ENCODE measurements around the gene CDHR3. TPM values are rescaled to one million over a fixed set of nuclear protein-coding genes. Genes with fewer than 3 reads are reported as not detected.

Gene CDHR3
- total and polyA plus RNA-seq, 10 of the 15 experiments (the other 5 are each of a cell fraction or from before 2014, with no cell fraction given): 0.06 to 0.11 TPM; not detected in 8

DNA sequence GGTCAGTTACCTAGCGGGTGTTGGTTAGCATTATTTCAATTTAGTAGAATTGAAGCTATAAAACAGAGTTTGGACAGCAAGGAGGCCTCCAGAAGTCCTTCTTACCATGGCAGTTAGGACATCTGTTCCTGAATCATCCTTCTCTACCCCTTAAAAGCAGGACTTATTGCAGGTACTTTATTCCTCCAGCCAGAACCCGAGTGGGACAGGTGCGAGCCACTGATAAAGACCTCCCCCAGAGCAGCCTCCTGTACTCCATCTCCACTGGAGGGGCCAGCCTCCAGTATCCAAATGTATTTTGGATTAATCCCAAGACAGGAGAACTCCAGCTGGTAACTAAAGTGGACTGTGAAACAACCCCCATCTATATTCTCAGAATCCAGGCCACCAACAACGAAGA lies 54.6 kb downstream of the CDHR3 start:
- intact Hi-C loops (cut with micrococcal nuclease; ENCODE audit: unreplicated experiment): no loop called here
- ChIA-PET SMC1A (ENCODE audit: uncharacterized antibody, unreplicated experiment) (interaction anchor here (0.7 kb wide), 1 partner anchor 30 kb away, joined by 3 read pairs; no protein-coding TSS in a partner anchor), RAD21 (ENCODE audit: unreplicated experiment) (no interaction called here), CTCF (no interaction called here), POLR2A (no interaction called here)
- no TSS peak for BruUV-seq (replicated peaks)
- H3K79me2 ChIP-seq (ENCODE audit: control insufficient read depth, insufficient read depth, low read length): no peaks in the 10 kb centered on the region
- H3K9me3 ChIP-seq (replicated peaks; ENCODE audit: control insufficient read depth, insufficient read depth, low read length): no peaks in the 10 kb centered on the region; the same call in 2 of the 3 replicates
- H2AFZ ChIP-seq (ENCODE audit: control insufficient read depth, low read depth, low read length): no peak overlapping the region
- ATAC-seq: no peak
- no peak overlapping the region for H3K4me2 ChIP-seq (ENCODE audit: control insufficient read depth, insufficient read depth)
- H3K27me3 ChIP-seq (replicated peaks in 1 of 2; ENCODE audit: control insufficient read depth in 2 of 2, insufficient read depth in 2 of 2, low read length in 1 of 2): no peaks in the 10 kb centered on the region
- 43% methylated on average over 4 of the region's 4 CpGs for WGBS (ENCODE audit: insufficient coverage, insufficient replicate concordance, low lambda C conversion rate, missing lambda C conversion rate)
- no peak overlapping the region for H3K4me3 ChIP-seq
- H3K36me3 ChIP-seq (ENCODE audit: control insufficient read depth in 2 of 2, insufficient read depth in 2 of 2, low read length in 1 of 2): no peaks in the 10 kb centered on the region
- in situ Hi-C loops (cut with MboI): loop anchor here (10.0 kb wide), 1 partner anchor 253 kb away; no protein-coding TSS in a partner anchor
- TF ChIP-seq RCOR1 (conservative IDR thresholded peaks at IDR 0.05; ENCODE audit: low read depth, low read length): no peak
- no peak for TF ChIP-seq MYB (IDR thresholded peaks at IDR 0.05; ENCODE audit: borderline replicate concordance, low read depth, low read length)
- no peak for TF ChIP-seq ZSCAN29 (IDR thresholded peaks at IDR 0.05)
- TF ChIP-seq CREB1 (IDR thresholded peaks at IDR 0.05; ENCODE audit: low read depth): no peak
- no peak overlapping the region for H3K9ac ChIP-seq (ENCODE audit: control insufficient read depth, insufficient read depth, low read length)
- H3K27ac ChIP-seq (ENCODE audit: control insufficient read depth, insufficient read depth): no peak overlapping the region
- H4K20me1 ChIP-seq (ENCODE audit: control insufficient read depth, insufficient read depth): no peaks in the 10 kb centered on the region
- FAIRE-seq: no peak
- peaks cover 6% of the 10 kb centered on the region for H3K4me1 ChIP-seq (ENCODE audit: control insufficient read depth, insufficient read depth, low read length)
- DNase-seq (ENCODE audit: low read depth, low spot score): no peak

DNA sequence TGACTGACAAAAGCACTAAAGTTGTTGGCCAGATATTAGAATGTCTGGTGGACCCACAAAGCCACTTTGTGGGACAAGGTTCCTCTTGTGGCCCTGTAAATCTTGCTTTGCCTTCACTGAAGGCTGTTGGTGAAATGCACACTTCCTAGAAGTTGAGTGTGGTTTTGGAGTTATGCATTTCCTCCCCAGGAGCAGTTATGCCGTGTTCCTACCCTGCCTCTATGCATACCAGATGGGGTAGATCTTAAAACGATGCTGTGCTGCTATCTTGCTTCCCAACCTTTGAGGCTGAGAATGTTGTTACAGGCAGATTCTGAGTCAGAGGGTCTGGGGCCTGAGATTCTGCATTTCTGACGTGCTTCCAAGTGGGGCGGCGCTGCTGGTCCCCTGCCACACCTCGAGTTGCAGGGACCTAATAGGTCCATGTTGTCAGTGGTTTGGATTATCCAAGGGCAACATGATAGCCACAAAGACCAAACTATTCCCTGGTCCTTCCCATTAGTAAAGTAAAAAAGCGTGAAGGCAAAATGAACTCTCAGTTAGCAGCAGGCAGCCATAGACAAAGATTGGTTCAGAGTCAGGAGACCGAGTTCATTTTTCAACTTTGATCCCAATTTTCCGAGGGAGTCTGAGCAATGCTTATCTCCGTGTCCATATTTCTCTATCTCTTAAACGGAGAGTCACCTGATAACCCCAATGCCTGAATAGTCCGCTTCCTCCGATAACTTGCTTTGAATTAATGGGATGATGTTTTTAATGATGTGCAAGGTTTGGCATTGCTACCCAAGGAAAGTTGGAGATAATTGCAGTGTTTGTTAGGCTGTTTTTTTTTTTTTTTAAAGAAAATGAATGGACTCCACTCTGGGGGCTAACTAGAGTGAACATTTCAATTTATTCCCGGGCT lies 55.8 kb downstream of the CDHR3 start:
- WGBS (ENCODE audit: insufficient coverage, insufficient replicate concordance, low lambda C conversion rate, missing lambda C conversion rate): 48% methylated on average over 14 of the region's 14 CpGs
- Histone ChIP-seq H3K4me2 (ENCODE audit: control insufficient read depth, insufficient read depth) (no peak overlapping the region), H3K27me3 (replicated peaks in 1 of 2; ENCODE audit: control insufficient read depth in 2 of 2, insufficient read depth in 2 of 2, low read length in 1 of 2) (no peaks in the 10 kb centered on the region), H3K36me3 (ENCODE audit: control insufficient read depth in 2 of 2, insufficient read depth in 2 of 2, low read length in 1 of 2) (no peaks in the 10 kb centered on the region), H2AFZ (ENCODE audit: control insufficient read depth, low read depth, low read length) (no peak overlapping the region), H3K79me2 (ENCODE audit: control insufficient read depth, insufficient read depth, low read length) (no peaks in the 10 kb centered on the region), H3K9ac (ENCODE audit: control insufficient read depth, insufficient read depth, low read length) (no peak overlapping the region), H4K20me1 (ENCODE audit: control insufficient read depth, insufficient read depth) (no peaks in the 10 kb centered on the region), H3K9me3 (replicated peaks; ENCODE audit: control insufficient read depth, insufficient read depth, low read length) (no peaks in the 10 kb centered on the region; the same call in 2 of the 3 replicates), H3K4me1 (ENCODE audit: control insufficient read depth, insufficient read depth, low read length) (peaks cover 18% of the 10 kb centered on the region), H3K27ac (ENCODE audit: control insufficient read depth, insufficient read depth) (no peak overlapping the region), H3K4me3 (no peak overlapping the region)
- ChIA-PET CTCF (interaction anchor here (0.7 to 1.6 kb wide), 3 partner anchors 10 to 465 kb away, joined by 3 to 5 read pairs (median 4); no protein-coding TSS in a partner anchor), RAD21 (ENCODE audit: unreplicated experiment) (interaction anchor here (0.6 kb wide), 1 partner anchor 333 kb away, joined by 3 read pairs; no protein-coding TSS in a partner anchor), POLR2A (no interaction called here), SMC1A (ENCODE audit: uncharacterized antibody, unreplicated experiment) (interaction anchor here (1.7 kb wide), 1 partner anchor 258 kb away, joined by 5 read pairs; no protein-coding TSS in a partner anchor)
- no peak for FAIRE-seq
- no peak for DNase-seq (ENCODE audit: low read depth, low spot score)
- intact Hi-C loops (cut with micrococcal nuclease; ENCODE audit: unreplicated experiment): no loop called here
- ATAC-seq: no peak
- in situ Hi-C loops (cut with MboI): loop anchor here (10.0 kb wide), 1 partner anchor 254 kb away; no protein-coding TSS in a partner anchor
- no TSS peak for BruUV-seq (replicated peaks)
- TF ChIP-seq CHD2 (IDR thresholded peaks at IDR 0.05; ENCODE audit: borderline replicate concordance, low read depth, low read length) (no peak), RUNX3 (IDR thresholded peaks at IDR 0.05; ENCODE audit: low read length) (no peak), SIX5 (IDR thresholded peaks at IDR 0.05; ENCODE audit: low read depth, low read length, severe bottlenecking) (no peak), FOS (IDR thresholded peaks at IDR 0.05; ENCODE audit: borderline replicate concordance, extremely low read depth, insufficient read length) (no peak), PML (IDR thresholded peaks at IDR 0.05; ENCODE audit: low read length) (no peak), RELA (IDR thresholded peaks at IDR 0.05; ENCODE audit: borderline replicate concordance, partially characterized antibody) (no peak)
- TF ChIP-seq, protein P1, sequence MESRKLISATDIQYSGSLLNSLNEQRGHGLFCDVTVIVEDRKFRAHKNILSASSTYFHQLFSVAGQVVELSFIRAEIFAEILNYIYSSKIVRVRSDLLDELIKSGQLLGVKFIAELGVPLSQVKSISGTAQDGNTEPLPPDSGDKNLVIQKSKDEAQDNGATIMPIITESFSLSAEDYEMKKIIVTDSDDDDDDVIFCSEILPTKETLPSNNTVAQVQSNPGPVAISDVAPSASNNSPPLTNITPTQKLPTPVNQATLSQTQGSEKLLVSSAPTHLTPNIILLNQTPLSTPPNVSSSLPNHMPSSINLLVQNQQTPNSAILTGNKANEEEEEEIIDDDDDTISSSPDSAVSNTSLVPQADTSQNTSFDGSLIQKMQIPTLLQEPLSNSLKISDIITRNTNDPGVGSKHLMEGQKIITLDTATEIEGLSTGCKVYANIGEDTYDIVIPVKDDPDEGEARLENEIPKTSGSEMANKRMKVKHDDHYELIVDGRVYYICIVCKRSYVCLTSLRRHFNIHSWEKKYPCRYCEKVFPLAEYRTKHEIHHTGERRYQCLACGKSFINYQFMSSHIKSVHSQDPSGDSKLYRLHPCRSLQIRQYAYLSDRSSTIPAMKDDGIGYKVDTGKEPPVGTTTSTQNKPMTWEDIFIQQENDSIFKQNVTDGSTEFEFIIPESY (IDR thresholded peaks at IDR 0.05): no peak
- TF ChIP-seq, protein P2, sequence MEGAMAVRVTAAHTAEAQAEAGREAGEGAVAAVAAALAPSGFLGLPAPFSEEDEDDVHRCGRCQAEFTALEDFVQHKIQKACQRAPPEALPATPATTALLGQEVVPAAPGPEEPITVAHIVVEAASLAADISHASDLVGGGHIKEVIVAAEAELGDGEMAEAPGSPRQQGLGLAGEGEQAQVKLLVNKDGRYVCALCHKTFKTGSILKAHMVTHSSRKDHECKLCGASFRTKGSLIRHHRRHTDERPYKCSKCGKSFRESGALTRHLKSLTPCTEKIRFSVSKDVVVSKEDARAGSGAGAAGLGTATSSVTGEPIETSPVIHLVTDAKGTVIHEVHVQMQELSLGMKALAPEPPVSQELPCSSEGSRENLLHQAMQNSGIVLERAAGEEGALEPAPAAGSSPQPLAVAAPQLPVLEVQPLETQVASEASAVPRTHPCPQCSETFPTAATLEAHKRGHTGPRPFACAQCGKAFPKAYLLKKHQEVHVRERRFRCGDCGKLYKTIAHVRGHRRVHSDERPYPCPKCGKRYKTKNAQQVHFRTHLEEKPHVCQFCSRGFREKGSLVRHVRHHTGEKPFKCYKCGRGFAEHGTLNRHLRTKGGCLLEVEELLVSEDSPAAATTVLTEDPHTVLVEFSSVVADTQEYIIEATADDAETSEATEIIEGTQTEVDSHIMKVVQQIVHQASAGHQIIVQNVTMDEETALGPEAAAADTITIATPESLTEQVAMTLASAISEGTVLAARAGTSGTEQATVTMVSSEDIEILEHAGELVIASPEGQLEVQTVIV (IDR thresholded peaks at IDR 0.05; ENCODE audit: borderline replicate concordance, partially characterized antibody): no peak

Data from GM12878 (cell line).